ENCODE results near the gene GPX3. TPM values are rescaled to one million over a fixed set of nuclear protein-coding genes. Genes with fewer than 3 reads are reported as not detected.

Gene GPX3
- total and polyA plus RNA-seq, 2 of the 13 experiments (the other 11 are each of a cell fraction or from before 2014, with no cell fraction given), result 33.8 to 1,892 TPM

DNA sequence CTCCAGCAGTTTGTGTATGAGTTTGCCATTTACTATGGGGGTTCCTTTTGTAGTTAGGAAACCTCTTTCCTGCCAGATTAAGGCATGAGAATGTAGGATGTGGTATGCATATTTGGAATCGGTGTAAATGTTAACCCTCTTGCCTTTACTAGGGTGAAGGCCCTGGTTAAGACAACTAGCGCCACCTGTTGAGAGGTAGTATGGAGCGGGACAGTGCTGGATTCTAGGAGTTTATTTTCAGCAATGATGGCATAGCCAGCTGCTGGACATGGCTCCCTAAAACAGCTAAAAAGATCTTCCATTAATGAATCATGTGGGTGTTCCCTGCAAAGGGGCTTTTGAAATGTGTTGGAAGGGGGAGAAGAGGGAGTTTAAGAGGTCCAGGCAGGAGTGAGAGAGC lies 30.7 kb upstream of the GPX3 start (continued):
- TF ChIP-seq ZNF530 (CRISPR knock-in tag; IDR thresholded peaks at IDR 0.05; ENCODE audit: low read depth), result no peak

DNA sequence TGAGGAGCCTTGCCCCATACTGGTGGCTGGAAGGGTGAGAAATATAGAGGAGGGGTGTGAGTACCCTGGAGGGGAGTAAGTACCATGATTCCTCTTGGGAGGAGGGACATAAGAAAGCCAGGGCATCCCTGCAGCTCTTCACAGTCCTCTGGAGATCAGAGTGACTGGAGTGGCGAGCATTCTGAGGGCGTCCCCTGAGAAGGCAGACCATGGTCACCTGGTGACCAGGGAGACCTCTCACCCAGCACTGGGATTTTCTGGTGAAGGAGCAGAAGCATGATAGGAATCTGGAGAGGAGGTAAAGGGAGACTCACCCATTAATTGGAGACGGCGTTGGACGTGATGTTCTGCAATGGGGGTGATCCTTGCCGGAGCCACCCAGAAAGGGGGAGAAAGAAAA lies 27.7 kb upstream of the GPX3 start:
- ATAC-seq (no peak), FAIRE-seq (no peak), DNase-seq (ENCODE audit: low spot score) (no peak)
- in situ Hi-C loops (cut with HindIII; ENCODE audit: extremely low pct_ligation_motif_present, low pct_unique_long_range_greater_than_20kb) (no loop called here), intact Hi-C loops (cut with micrococcal nuclease; ENCODE audit: unreplicated experiment) (no loop called here)
- Histone ChIP-seq H3K9ac (ENCODE audit: insufficient read depth, low read depth, low read length) (no peak overlapping the region), H3K9me3 (ENCODE audit: low read length) (no peaks in the 10 kb centered on the region), H2AFZ (ENCODE audit: low read length) (no peak overlapping the region), H4K20me1 (ENCODE audit: insufficient read depth, low read length) (no peaks in the 10 kb centered on the region), H3K4me2 (ENCODE audit: low read depth, low read length) (no peak overlapping the region), H3K27ac (ENCODE audit: extremely low read length, insufficient read depth, low read length) (no peak overlapping the region), H3K4me1 (ENCODE audit: insufficient read depth, low read length) (peaks cover 30% of the 10 kb centered on the region), H3K36me3 (replicated peaks in 1 of 2; ENCODE audit: control insufficient read depth in 1 of 2, insufficient read depth in 2 of 2, low read length in 2 of 2) (no peaks in the 10 kb centered on the region), H3K79me2 (ENCODE audit: insufficient read depth, low read length) (no peaks in the 10 kb centered on the region), H3K4me3 (replicated peaks in 1 of 3; ENCODE audit: insufficient read depth in 1 of 3, low read depth in 2 of 3, low read length in 3 of 3) (no peak overlapping the region), H3K27me3 (ENCODE audit: control insufficient read depth in 1 of 2, insufficient read depth in 2 of 2, low read length in 2 of 2) (peaks cover 0 to 3% of the 10 kb centered on the region in 2 experiments; a peak in 3 of 5 replicates)
- BruUV-seq (replicated peaks), result no TSS peak
- POLR2A ChIA-PET, result no interaction called here
- 76% methylated on average over 6 of the region's 6 CpGs for WGBS (ENCODE audit: low lambda C conversion rate)
- TF ChIP-seq, protein P1, sequence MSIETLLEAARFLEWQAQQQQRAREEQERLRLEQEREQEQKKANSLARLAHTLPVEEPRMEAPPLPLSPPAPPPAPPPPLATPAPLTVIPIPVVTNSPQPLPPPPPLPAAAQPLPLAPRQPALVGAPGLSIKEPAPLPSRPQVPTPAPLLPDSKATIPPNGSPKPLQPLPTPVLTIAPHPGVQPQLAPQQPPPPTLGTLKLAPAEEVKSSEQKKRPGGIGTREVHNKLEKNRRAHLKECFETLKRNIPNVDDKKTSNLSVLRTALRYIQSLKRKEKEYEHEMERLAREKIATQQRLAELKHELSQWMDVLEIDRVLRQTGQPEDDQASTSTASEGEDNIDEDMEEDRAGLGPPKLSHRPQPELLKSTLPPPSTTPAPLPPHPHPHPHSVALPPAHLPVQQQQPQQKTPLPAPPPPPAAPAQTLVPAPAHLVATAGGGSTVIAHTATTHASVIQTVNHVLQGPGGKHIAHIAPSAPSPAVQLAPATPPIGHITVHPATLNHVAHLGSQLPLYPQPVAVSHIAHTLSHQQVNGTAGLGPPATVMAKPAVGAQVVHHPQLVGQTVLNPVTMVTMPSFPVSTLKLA (IDR thresholded peaks at IDR 0.05), result no peak
- TF ChIP-seq, protein P2, sequence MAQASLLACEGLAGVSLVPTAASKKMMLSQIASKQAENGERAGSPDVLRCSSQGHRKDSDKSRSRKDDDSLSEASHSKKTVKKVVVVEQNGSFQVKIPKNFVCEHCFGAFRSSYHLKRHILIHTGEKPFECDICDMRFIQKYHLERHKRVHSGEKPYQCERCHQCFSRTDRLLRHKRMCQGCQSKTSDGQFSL (CRISPR knock-in tag; IDR thresholded peaks at IDR 0.05), result no peak
- CTCF ChIA-PET (ENCODE audit: low intra/inter-chr PET ratio, low total read pairs), result no interaction called here

- no peaks in the 10 kb centered on the region for H3K36me3 ChIP-seq (replicated peaks in 1 of 2; ENCODE audit: control insufficient read depth in 1 of 2, insufficient read depth in 2 of 2, low read length in 2 of 2)
- H3K4me3 ChIP-seq (replicated peaks in 1 of 3; ENCODE audit: insufficient read depth in 1 of 3, low read depth in 2 of 3, low read length in 3 of 3), result no peak overlapping the region
- intact Hi-C loops (cut with micrococcal nuclease; ENCODE audit: unreplicated experiment), result no loop called here
- H3K9me3 ChIP-seq (ENCODE audit: low read length), result no peaks in the 10 kb centered on the region
- TF ChIP-seq ZNF552 (CRISPR knock-in tag; IDR thresholded peaks at IDR 0.05; ENCODE audit: borderline replicate concordance), result no peak
- H3K27ac ChIP-seq (ENCODE audit: extremely low read length, insufficient read depth, low read length), result no peak overlapping the region
- H3K9ac ChIP-seq (ENCODE audit: insufficient read depth, low read depth, low read length), result no peak overlapping the region
- H4K20me1 ChIP-seq (ENCODE audit: insufficient read depth, low read length), result no peaks in the 10 kb centered on the region
- ChIA-PET CTCF (ENCODE audit: low intra/inter-chr PET ratio, low total read pairs) (no interaction called here), POLR2A (no interaction called here)
- no peak for DNase-seq (ENCODE audit: low spot score)
- H3K79me2 ChIP-seq (ENCODE audit: insufficient read depth, low read length), result no peaks in the 10 kb centered on the region
- no peak for ATAC-seq
- H2AFZ ChIP-seq (ENCODE audit: low read length), result no peak overlapping the region
- no peak overlapping the region for H3K4me2 ChIP-seq (ENCODE audit: low read depth, low read length)
- in situ Hi-C loops (cut with HindIII; ENCODE audit: extremely low pct_ligation_motif_present, low pct_unique_long_range_greater_than_20kb), result no loop called here
- peaks cover 30% of the 10 kb centered on the region for H3K4me1 ChIP-seq (ENCODE audit: insufficient read depth, low read length)
- peaks cover 0 to 3% of the 10 kb centered on the region in 2 experiments; a peak in 3 of 5 replicates for H3K27me3 ChIP-seq (ENCODE audit: control insufficient read depth in 1 of 2, insufficient read depth in 2 of 2, low read length in 2 of 2)
- BruUV-seq (replicated peaks), result no TSS peak
- no peak for FAIRE-seq
- WGBS (ENCODE audit: low lambda C conversion rate), result 63% methylated on average over 2 of the region's 2 CpGs
Observed at GRCh38 chr5:150993422-150993821, 27.0 kb upstream of the GPX3 start.
